Osteoblast (primary cell): Measurements from ENCODE around the gene ADAP1. TPM values are rescaled to one million over a fixed set of nuclear protein-coding genes. Genes with fewer than 3 reads are reported as not detected.

Experiments used
- DNase-seq: peaks from one replicate; pipeline ENCODE4 v3.0.0; 2011; ENCODE audit warnings: low spot score, mixed read lengths; ENCODE audit not compliant: insufficient read length; ENCODE audit errors: missing footprints
- H2AFZ ChIP-seq: 2 replicates; pipeline ENCODE4 v1.6.0; 2011; ENCODE audit warnings: mild to moderate bottlenecking, low read length
- H3K27ac ChIP-seq: 2 replicates; pipeline ENCODE4 v1.5.1; 2011; ENCODE audit warnings: mild to moderate bottlenecking, low read depth, low read length, moderate library complexity
- H3K27me3 ChIP-seq: 2 replicates; pipeline ENCODE4 v1.6.0; 2012; ENCODE audit warnings: mild to moderate bottlenecking, control low read depth, inconsistent platforms, low read length, moderate library complexity; ENCODE audit not compliant: insufficient read depth
- H3K36me3 ChIP-seq: 2 replicates; pipeline ENCODE4 v1.5.1; 2011; ENCODE audit warnings: mild to moderate bottlenecking, low read length, control low read depth, moderate library complexity; ENCODE audit not compliant: insufficient read depth
- H3K4me1 ChIP-seq: 2 replicates; pipeline ENCODE4 v1.5.1; 2011; ENCODE audit warnings: mild to moderate bottlenecking, low read length, control low read depth, moderate library complexity; ENCODE audit not compliant: insufficient read depth
- H3K4me2 ChIP-seq: 2 replicates; pipeline ENCODE4 v1.6.0; 2011; ENCODE audit warnings: mild to moderate bottlenecking, low read length; ENCODE audit not compliant: insufficient read depth
- H3K4me3 ChIP-seq: fragments of 200-600 bp; sonication (generic); 3 replicates; pipeline ENCODE4 v1.5.1; 2012; ENCODE audit warnings: mild to moderate bottlenecking, low read length, inconsistent platforms; ENCODE audit not compliant: insufficient read depth
- H3K79me2 ChIP-seq: 2 replicates; pipeline ENCODE4 v1.6.0; 2012; ENCODE audit warnings: mild to moderate bottlenecking, low read length, control low read depth, inconsistent platforms; ENCODE audit not compliant: insufficient read depth
- H3K9me3 ChIP-seq: 2 replicates; pipeline ENCODE4 v1.5.1; 2011; ENCODE audit warnings: low read depth, low read length, control low read depth
- H4K20me1 ChIP-seq: 2 replicates; pipeline ENCODE4 v1.6.0; 2012; ENCODE audit warnings: mild to moderate bottlenecking, low read length, control low read depth; ENCODE audit not compliant: insufficient read depth
- CTCF ChIP-seq: IDR thresholded peaks from 2 replicates; pipeline ENCODE4 v1.5.1; 2011; ENCODE audit warnings: mild to moderate bottlenecking, low read depth, low read length, moderate library complexity; ENCODE audit errors: extremely low read depth
- total RNA-seq: library from RNA; depleted of rRNA; stranded (reverse); fragments of >200 nt; gene quantifications from 2 replicates; pipeline ENCODE4 v1.2.3, GENCODE V29; 2012

ADAP1 gene
- total RNA-seq, 1 donor, result 2.2 TPM

GRCh38 chr7:861222-861621 is 93.3 kb downstream of the ADAP1 start:
- TF ChIP-seq CTCF, result no peak
- Histone ChIP-seq H3K4me3 (no peak overlapping the region), H2AFZ (no peak overlapping the region), H3K36me3 (peaks cover 51% of the 10 kb centered on the region), H3K79me2 (no peaks in the 10 kb centered on the region), H3K9me3 (no peaks in the 10 kb centered on the region), H3K4me1 (no peaks in the 10 kb centered on the region), H4K20me1 (no peaks in the 10 kb centered on the region), H3K27me3 (no peaks in the 10 kb centered on the region), H3K4me2 (no peak overlapping the region), H3K27ac (no peak overlapping the region)
- DNase-seq, result no peak

- no peak overlapping the region for H3K4me3 ChIP-seq
- H3K36me3 ChIP-seq, result peaks cover 45% of the 10 kb centered on the region
- DNase-seq, result no peak
- no peak overlapping the region for H2AFZ ChIP-seq
- TF ChIP-seq CTCF, result no peak
- H3K27ac ChIP-seq, result no peak overlapping the region
- no peaks in the 10 kb centered on the region for H3K27me3 ChIP-seq
- no peaks in the 10 kb centered on the region for H3K4me1 ChIP-seq
- H3K9me3 ChIP-seq, result no peaks in the 10 kb centered on the region
- no peaks in the 10 kb centered on the region for H3K79me2 ChIP-seq
- H3K4me2 ChIP-seq, result no peak overlapping the region
- H4K20me1 ChIP-seq, result no peaks in the 10 kb centered on the region
Observed at GRCh38 chr7:860149-860548, 94.3 kb downstream of the ADAP1 start.

GRCh38 chr7:859359-860030 is 95.0 kb downstream of the ADAP1 start:
- Histone ChIP-seq H3K4me1 (no peaks in the 10 kb centered on the region), H3K79me2 (no peaks in the 10 kb centered on the region), H3K4me2 (no peak overlapping the region), H2AFZ (no peak overlapping the region), H3K27ac (no peak overlapping the region), H4K20me1 (no peaks in the 10 kb centered on the region), H3K4me3 (no peak overlapping the region), H3K36me3 (peaks cover 50% of the 10 kb centered on the region), H3K27me3 (no peaks in the 10 kb centered on the region), H3K9me3 (no peaks in the 10 kb centered on the region)
- TF ChIP-seq CTCF, result no peak
- DNase-seq, result no peak

GRCh38 chr7:857661-858060 is 96.8 kb downstream of the ADAP1 start:
- H3K4me3 ChIP-seq, result no peak overlapping the region
- H3K9me3 ChIP-seq, result no peaks in the 10 kb centered on the region
- H3K27me3 ChIP-seq, result no peaks in the 10 kb centered on the region
- H2AFZ ChIP-seq, result no peak overlapping the region
- TF ChIP-seq CTCF, result no peak
- H3K4me2 ChIP-seq, result no peak overlapping the region
- H3K27ac ChIP-seq, result no peak overlapping the region
- peaks cover 3% of the 10 kb centered on the region for H4K20me1 ChIP-seq
- H3K79me2 ChIP-seq, result no peaks in the 10 kb centered on the region
- peaks cover 63% of the 10 kb centered on the region for H3K36me3 ChIP-seq
- H3K4me1 ChIP-seq, result no peaks in the 10 kb centered on the region
- DNase-seq, result peak; percentile 6
